Hematopoietic multipotent progenitor cell treated with erythropoietin and hydrocortisone succinate and interleukin-3 and kit ligand, for 15 days (in vitro differentiated cells): ENCODE results near the gene ZNF487.
"Not testable (repeated sequence)": the region's sequence is repeated elsewhere in the genome, so short reads cannot be mapped to it uniquely, and the experiment has no call there.

Source experiments
- DNase-seq: peaks from one replicate; pipeline ENCODE4 v3.0.0-alpha.2; 2015; ENCODE audit warnings: low spot score

The ZNF487 gene

GRCh38 chr10:43437141-43437870 lies 395 bp downstream of the ZNF487 start:
- DNase-seq = no peak

DNA sequence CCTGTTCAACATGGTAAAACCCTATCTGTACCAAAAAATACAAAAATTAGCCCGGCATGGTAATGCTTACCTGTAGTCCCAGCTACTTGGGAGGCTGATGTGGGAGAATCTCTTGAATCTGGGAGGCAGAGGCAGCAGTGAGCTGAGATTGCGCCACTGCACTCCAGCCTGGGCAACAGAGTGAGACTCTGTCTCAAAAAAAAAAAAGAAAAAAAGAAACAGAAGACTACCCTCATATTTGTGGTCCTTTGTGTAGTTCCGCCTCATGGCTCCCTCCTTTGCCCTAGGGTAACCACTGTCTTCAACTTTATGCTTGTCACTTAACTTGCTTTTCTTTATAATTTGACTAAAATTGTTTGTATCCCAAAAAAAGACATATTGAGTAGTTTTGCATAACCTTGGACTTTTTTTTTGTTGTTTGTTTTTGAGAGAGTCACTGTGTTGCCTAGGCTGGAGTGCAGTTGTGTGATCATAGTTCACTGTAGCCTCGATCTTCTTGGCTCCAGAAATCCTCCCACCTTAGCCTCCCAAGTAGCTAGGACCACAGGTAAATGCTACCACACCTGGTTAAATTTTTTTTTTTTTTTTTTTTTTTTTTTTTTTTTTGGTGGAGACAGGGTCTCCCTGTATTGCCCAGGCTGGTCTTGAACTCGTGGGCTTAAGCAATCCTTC lies 3.7 kb downstream of the ZNF487 start:
- no peak for DNase-seq

- no peak for DNase-seq
Measured at GRCh38 chr10:43444323-43444722, 7.4 kb downstream of the ZNF487 start.

GRCh38 chr10:43444897-43445466 lies 8.1 kb downstream of the ZNF487 start:
- no peak for DNase-seq

GRCh38 chr10:43446219-43447017 lies 9.5 kb downstream of the ZNF487 start:
- DNase-seq = not testable (repeated sequence)

- no peak for DNase-seq
Measured at GRCh38 chr10:43448742-43449141, 11.8 kb downstream of the ZNF487 start.

DNA sequence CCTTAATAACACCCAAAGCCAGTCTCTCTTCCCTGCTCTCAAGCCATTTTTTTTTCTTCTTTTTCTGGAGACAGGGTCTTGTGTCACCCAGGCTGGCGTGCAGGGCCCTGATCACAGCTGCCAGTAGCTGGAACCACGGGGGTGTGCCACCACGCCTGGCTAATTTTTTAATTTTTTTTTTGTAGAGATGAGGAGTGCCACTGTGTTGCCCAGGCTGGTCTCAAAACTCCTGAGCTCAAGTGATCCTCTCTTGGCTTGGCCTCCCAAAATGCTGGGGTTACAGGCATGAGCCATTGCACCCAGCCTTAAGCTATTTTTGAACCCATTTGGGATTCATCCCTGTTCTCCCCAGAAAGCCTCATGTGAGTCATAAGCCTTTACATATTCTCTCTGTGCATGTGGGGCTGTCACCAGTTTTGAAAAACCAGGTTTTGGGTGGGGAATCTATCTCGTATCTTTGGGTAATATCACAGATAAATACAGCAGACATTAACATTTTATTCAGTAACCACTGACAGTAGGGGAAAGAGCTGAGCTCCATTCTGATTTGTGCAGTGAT lies 15.5 kb downstream of the ZNF487 start:
- no peak for DNase-seq

- DNase-seq = no peak
Measured at GRCh38 chr10:43453266-43453831, 16.4 kb downstream of the ZNF487 start.

DNA sequence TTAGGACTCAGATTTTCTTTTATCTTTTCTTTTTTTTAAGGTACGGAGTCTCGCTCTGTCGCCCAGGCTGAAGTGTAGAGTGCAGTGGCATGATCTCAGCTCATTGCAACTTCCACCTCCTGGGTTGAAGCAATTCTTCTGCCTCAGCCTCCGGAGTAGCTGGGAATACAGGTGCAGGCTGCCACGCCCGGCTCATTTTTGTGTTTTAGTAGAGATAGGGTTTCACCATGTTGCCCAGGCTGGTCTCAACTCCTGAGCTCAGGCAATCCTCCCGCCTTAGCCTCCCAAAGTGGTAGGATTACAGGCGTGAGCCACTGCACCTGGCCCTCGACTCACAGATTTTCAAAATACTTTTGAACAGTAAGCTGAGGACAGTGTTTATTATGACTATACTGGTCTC lies 17.1 kb downstream of the ZNF487 start:
- DNase-seq = not testable (repeated sequence)

DNA sequence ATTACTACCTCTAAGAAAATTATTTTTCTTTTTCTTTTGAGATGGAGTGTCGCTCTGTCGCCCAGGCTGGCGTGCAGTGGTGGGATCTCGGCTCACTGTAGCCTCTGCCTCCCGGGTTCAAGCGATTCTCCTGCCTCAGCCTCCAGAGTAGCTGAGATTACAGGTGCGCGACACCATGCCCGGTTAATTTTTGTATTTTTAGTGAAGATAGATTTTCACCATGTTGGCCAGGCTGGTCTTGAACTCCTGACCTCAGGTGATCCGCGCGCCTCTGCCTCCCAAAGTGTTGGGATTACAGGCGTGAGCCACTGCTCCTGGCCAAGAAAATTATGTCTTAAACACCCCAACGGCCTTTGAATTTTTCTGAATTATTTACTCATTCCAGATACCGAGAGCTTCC lies 19.6 kb downstream of the ZNF487 start:
- DNase-seq = not testable (repeated sequence)

DNA sequence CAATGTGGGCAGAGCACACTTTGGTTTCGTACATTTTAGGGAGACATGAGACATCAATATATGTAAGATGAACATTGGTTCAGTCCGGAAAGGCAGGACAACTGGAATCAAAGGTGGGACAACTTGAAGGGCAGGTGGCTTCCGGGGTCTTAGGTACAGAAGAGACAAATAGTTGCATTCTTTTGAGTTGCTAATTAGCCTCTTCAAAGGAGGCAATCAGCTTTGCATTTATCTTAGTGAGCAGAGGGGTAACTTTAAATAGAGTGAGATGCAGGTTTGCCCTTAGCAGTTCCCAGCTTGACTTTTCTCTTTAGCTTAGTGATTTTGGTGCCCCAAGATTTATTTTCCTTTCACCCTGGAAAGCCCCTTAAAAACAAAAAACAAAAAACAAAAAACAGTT lies 21.3 kb downstream of the ZNF487 start:
- no peak for DNase-seq

DNA sequence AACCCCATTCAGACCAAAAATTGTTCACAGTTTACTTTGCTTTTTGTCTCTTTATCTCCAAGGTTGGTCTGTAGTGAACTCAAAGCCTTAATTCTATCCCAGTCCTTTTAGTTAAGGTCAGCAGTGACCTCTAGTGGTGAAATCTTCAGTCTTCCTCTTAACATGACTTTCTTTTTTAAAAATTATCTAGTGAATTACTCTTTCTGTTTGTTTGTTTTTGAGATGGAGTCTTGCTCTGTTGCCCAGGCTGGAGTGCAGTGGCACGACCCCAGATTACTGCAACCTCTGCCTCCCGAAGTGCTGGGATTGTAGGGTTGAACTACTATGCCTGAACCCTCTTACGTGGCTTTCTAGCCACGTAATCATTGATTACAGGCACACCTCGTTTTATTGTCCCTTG lies 25.0 kb downstream of the ZNF487 start:
- DNase-seq = peak; percentile 87

GRCh38 chr10:43465086-43465735 lies 28.3 kb downstream of the ZNF487 start:
- not testable (repeated sequence) for DNase-seq

DNA sequence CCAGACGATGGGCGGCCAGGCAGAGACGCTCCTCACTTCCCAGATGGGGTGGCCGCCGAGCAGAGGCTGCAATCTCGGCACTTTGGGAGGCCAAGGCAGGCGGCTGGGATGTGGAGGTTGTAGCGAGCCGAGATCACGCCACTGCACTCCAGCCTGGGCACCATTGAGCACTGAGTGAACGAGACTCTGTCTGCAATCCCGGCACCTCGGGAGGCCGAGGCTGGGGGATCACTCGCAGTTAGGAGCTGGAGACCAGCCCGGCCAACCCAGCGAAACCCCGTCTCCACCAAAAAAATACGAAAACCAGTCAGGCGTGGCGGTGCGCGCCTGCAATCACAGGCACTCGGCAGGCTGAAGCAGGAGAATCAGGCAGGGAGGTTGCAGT lies 28.8 kb downstream of the ZNF487 start:
- DNase-seq = not testable (repeated sequence)

GRCh38 chr10:43471146-43471545 lies 34.2 kb downstream of the ZNF487 start:
- DNase-seq = no peak

DNA sequence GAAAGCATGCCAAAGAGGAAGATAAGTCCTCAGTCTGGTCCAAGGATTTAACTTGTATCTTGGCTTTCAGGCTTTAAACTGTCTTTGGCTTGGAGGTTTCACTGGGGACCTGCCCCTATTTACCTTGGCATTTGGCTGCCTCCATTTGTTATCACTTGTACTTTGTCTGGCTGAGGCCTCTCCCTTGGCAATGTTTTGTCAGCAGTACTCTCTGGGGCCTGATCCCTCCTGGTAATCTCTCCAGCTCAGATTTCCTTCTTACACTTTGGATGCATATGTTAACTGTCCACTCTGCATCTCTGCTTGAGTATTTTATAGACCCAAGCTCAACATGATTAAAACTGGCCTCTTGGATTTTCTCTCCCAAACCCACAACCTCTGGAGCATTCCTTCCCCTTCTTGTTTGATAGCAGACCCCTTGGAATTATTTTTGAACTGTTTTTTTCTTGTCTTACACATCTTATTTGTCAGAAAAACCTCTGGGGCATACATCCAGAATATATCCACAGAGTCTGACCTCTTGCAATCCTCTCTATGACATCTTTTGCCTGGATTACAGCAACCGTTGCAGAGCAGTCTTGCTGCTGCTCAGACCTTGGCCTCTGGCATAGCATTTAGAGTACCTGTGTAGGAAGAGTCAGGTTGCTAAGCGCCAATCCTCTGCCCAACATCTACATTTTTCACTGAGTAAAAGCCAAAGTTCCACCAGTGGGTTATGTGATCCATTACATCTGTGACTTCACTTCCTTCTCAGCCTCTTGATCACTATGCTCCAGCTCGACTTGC lies 35.2 kb downstream of the ZNF487 start:
- no peak for DNase-seq

GRCh38 chr10:43479275-43479674 lies 42.4 kb downstream of the ZNF487 start:
- DNase-seq = no peak

GRCh38 chr10:43482319-43483078 lies 45.6 kb downstream of the ZNF487 start:
- no peak for DNase-seq

GRCh38 chr10:43491855-43492254 lies 54.9 kb downstream of the ZNF487 start:
- DNase-seq = no peak

DNA sequence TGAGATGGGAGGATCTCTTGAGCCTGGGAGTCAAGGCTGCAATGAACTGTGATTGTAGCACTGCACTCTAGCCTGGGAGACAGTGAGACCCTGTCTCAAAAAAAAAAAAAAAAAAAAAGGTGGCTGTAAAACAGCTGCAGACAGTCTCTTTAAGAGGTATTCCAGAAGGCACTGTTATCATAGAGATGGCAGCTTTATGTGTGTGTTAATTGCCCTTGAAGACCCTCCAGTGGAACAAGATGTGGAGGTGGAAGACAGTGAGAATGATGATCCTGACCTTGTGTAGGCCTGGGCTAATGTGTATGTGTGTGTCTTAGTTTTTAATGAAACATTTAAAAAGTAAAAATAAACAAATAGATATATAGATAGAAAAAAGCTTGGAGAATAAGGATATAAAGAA lies 66.0 kb downstream of the ZNF487 start:
- DNase-seq = no peak
